ENCODE data around the gene CDH11. TPM values are rescaled to one million over a fixed set of nuclear protein-coding genes. Genes with fewer than 3 reads are reported as not detected.

CDH11 gene
- total and polyA plus RNA-seq, 2 experiments from 2014 or later, result 3.5 to 19.6 TPM

DNA sequence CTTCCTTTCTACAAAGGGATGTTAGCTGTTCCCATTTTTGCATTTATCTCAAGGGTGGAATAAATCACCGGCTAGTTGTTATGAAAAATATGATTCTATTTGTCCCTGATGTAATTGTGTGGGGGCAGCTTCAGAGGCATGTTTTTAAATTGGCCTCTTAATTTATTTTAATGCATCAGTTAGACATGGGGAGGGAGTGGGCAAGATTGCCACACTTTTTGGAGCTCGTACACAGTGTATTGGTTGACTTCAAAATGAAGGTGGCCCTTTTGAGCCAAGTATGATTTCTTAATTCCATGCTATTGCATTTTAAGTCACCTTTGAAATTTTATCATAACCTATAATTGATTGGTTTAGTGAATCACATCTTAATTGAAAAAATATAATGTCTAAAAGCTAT, 223.7 kb downstream of the CDH11 start:
- Mint-ChIP-seq H3K4me3 (no peak overlapping the region), H3K4me1 (no peaks in the 10 kb centered on the region), H3K9me3 (no peaks in the 10 kb centered on the region), H3K27ac (no peak overlapping the region), H3K27me3 (ENCODE audit: insufficient read depth, low read depth, poor library complexity) (no peaks in the 10 kb centered on the region), H3K36me3 (ENCODE audit: low read depth) (no peaks in the 10 kb centered on the region)
- Histone ChIP-seq H3K36me3 (ENCODE audit: insufficient read depth) (no peaks in the 10 kb centered on the region), H3K27me3 (ENCODE audit: insufficient read depth) (no peaks in the 10 kb centered on the region), H3K9me2 (ENCODE audit: insufficient read depth) (peaks cover 6% of the 10 kb centered on the region), H3K79me2 (replicated peaks; ENCODE audit: insufficient read depth) (no peaks in the 10 kb centered on the region), H4K20me1 (replicated peaks; ENCODE audit: insufficient read depth) (no peaks in the 10 kb centered on the region), H2AFZ (no peak overlapping the region), H3K4me1 (ENCODE audit: insufficient read depth) (no peaks in the 10 kb centered on the region), H3K4me2 (no peak overlapping the region), H3K4me3 (no peak overlapping the region), H3K27ac (ENCODE audit: low read depth) (no peak overlapping the region), H3F3A (replicated peaks; ENCODE audit: low read depth) (no peaks in the 10 kb centered on the region)
- ATAC-seq (no peak), DNase-seq (ENCODE audit: low spot score) (no peak)
- TF ChIP-seq ZNF114 (CRISPR knock-in tag; IDR thresholded peaks at IDR 0.05) (no peak), NANOG (IDR thresholded peaks at IDR 0.05; ENCODE audit: borderline replicate concordance) (no peak), EZH2 (IDR thresholded peaks at IDR 0.05; ENCODE audit: low read depth, unreplicated experiment) (no peak), POLR2AphosphoS5 (IDR thresholded peaks at IDR 0.05; ENCODE audit: low read depth) (no peak), STAT1 (IDR thresholded peaks at IDR 0.05; ENCODE audit: unreplicated experiment) (no peak), EZH2phosphoT487 (IDR thresholded peaks at IDR 0.05; ENCODE audit: unreplicated experiment) (no peak), JUNB (IDR thresholded peaks at IDR 0.05; ENCODE audit: unreplicated experiment) (no peak), ZNF331 (CRISPR knock-in tag; IDR thresholded peaks at IDR 0.05; ENCODE audit: low read depth) (no peak), CREB1 (CRISPR knock-in tag; IDR thresholded peaks at IDR 0.05; ENCODE audit: low read depth) (no peak)
- TF ChIP-seq, protein P1, sequence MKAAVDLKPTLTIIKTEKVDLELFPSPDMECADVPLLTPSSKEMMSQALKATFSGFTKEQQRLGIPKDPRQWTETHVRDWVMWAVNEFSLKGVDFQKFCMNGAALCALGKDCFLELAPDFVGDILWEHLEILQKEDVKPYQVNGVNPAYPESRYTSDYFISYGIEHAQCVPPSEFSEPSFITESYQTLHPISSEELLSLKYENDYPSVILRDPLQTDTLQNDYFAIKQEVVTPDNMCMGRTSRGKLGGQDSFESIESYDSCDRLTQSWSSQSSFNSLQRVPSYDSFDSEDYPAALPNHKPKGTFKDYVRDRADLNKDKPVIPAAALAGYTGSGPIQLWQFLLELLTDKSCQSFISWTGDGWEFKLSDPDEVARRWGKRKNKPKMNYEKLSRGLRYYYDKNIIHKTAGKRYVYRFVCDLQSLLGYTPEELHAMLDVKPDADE (IDR thresholded peaks at IDR 0.05), result no peak
- TF ChIP-seq, protein P2, sequence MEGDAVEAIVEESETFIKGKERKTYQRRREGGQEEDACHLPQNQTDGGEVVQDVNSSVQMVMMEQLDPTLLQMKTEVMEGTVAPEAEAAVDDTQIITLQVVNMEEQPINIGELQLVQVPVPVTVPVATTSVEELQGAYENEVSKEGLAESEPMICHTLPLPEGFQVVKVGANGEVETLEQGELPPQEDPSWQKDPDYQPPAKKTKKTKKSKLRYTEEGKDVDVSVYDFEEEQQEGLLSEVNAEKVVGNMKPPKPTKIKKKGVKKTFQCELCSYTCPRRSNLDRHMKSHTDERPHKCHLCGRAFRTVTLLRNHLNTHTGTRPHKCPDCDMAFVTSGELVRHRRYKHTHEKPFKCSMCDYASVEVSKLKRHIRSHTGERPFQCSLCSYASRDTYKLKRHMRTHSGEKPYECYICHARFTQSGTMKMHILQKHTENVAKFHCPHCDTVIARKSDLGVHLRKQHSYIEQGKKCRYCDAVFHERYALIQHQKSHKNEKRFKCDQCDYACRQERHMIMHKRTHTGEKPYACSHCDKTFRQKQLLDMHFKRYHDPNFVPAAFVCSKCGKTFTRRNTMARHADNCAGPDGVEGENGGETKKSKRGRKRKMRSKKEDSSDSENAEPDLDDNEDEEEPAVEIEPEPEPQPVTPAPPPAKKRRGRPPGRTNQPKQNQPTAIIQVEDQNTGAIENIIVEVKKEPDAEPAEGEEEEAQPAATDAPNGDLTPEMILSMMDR (conservative IDR thresholded peaks at IDR 0.05; ENCODE audit: low read depth in 2 of 2), result no peak
- TF ChIP-seq, protein P3, sequence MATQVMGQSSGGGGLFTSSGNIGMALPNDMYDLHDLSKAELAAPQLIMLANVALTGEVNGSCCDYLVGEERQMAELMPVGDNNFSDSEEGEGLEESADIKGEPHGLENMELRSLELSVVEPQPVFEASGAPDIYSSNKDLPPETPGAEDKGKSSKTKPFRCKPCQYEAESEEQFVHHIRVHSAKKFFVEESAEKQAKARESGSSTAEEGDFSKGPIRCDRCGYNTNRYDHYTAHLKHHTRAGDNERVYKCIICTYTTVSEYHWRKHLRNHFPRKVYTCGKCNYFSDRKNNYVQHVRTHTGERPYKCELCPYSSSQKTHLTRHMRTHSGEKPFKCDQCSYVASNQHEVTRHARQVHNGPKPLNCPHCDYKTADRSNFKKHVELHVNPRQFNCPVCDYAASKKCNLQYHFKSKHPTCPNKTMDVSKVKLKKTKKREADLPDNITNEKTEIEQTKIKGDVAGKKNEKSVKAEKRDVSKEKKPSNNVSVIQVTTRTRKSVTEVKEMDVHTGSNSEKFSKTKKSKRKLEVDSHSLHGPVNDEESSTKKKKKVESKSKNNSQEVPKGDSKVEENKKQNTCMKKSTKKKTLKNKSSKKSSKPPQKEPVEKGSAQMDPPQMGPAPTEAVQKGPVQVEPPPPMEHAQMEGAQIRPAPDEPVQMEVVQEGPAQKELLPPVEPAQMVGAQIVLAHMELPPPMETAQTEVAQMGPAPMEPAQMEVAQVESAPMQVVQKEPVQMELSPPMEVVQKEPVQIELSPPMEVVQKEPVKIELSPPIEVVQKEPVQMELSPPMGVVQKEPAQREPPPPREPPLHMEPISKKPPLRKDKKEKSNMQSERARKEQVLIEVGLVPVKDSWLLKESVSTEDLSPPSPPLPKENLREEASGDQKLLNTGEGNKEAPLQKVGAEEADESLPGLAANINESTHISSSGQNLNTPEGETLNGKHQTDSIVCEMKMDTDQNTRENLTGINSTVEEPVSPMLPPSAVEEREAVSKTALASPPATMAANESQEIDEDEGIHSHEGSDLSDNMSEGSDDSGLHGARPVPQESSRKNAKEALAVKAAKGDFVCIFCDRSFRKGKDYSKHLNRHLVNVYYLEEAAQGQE (IDR thresholded peaks at IDR 0.05; ENCODE audit: unreplicated experiment), result no peak
- TF ChIP-seq, protein P4, sequence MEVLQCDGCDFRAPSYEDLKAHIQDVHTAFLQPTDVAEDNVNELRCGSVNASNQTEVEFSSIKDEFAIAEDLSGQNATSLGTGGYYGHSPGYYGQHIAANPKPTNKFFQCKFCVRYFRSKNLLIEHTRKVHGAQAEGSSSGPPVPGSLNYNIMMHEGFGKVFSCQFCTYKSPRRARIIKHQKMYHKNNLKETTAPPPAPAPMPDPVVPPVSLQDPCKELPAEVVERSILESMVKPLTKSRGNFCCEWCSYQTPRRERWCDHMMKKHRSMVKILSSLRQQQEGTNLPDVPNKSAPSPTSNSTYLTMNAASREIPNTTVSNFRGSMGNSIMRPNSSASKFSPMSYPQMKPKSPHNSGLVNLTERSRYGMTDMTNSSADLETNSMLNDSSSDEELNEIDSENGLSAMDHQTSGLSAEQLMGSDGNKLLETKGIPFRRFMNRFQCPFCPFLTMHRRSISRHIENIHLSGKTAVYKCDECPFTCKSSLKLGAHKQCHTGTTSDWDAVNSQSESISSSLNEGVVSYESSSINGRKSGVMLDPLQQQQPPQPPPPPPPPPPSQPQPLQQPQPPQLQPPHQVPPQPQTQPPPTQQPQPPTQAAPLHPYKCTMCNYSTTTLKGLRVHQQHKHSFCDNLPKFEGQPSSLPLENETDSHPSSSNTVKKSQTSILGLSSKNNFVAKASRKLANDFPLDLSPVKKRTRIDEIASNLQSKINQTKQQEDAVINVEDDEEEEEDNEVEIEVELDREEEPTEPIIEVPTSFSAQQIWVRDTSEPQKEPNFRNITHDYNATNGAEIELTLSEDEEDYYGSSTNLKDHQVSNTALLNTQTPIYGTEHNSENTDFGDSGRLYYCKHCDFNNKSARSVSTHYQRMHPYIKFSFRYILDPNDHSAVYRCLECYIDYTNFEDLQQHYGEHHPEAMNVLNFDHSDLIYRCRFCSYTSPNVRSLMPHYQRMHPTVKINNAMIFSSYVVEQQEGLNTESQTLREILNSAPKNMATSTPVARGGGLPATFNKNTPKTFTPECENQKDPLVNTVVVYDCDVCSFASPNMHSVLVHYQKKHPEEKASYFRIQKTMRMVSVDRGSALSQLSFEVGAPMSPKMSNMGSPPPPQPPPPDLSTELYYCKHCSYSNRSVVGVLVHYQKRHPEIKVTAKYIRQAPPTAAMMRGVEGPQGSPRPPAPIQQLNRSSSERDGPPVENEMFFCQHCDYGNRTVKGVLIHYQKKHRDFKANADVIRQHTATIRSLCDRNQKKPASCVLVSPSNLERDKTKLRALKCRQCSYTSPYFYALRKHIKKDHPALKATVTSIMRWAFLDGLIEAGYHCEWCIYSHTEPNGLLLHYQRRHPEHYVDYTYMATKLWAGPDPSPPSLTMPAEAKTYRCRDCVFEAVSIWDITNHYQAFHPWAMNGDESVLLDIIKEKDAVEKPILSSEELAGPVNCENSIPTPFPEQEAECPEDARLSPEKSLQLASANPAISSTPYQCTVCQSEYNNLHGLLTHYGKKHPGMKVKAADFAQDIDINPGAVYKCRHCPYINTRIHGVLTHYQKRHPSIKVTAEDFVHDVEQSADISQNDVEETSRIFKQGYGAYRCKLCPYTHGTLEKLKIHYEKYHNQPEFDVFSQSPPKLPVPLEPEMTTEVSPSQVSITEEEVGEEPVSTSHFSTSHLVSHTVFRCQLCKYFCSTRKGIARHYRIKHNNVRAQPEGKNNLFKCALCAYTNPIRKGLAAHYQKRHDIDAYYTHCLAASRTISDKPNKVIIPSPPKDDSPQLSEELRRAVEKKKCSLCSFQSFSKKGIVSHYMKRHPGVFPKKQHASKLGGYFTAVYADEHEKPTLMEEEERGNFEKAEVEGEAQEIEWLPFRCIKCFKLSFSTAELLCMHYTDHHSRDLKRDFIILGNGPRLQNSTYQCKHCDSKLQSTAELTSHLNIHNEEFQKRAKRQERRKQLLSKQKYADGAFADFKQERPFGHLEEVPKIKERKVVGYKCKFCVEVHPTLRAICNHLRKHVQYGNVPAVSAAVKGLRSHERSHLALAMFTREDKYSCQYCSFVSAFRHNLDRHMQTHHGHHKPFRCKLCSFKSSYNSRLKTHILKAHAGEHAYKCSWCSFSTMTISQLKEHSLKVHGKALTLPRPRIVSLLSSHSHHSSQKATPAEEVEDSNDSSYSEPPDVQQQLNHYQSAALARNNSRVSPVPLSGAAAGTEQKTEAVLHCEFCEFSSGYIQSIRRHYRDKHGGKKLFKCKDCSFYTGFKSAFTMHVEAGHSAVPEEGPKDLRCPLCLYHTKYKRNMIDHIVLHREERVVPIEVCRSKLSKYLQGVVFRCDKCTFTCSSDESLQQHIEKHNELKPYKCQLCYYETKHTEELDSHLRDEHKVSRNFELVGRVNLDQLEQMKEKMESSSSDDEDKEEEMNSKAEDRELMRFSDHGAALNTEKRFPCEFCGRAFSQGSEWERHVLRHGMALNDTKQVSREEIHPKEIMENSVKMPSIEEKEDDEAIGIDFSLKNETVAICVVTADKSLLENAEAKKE (CRISPR knock-in tag; IDR thresholded peaks at IDR 0.05), result no peak
